Measurements from ENCODE around the gene WDFY4.
A peak's percentile ranks its signal among the peaks of the same experiment; 100 is the strongest.

Gene WDFY4

DNA sequence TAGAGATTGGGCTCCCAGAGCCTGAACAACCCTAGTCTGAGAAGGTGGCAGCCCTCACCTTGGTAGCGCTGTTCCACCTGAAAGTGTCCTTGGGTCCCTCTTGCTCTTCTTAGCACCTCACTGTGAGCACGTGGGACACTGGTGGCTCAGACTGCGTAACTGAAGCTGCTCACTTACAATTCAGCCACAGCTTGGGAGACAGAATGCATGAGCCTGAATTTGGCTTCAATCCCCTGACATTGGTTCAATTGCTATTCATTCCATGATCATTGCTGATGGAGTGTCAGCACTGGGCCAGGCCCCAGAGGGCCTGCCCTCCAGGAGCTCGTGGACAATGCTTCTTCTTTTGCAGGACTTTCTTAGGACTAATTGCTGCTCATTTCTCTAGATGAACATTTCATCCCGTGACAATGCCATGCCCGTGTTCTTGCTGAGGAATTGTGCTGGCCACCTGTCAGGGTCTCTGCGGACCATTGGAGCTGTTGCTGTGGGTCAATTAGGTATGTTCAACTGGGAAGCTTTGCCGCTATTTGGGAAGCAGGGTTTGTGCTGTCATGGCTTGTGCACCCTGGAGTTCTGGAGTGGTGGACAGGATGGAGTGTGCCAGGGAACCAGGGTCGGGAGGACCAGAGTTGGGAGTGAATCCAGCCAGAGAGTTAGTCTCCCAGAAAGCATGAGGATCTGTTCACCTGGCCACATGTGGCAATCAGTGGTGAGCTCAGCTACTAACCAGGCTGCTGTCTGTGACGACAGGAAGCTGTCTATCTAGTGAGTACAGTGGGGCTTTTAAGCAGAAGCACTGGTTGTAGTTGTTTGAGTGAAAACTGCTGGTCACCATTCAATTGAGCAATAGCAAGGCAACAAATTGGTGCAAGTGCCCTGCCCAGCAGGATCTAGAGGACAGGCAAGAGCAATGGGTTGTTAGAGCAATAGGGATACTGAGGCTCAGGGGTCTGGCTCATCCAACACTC lies 105.1 kb downstream of the WDFY4 start:
- Histone ChIP-seq H3K4me3 (ENCODE audit: insufficient read depth in 1 of 2, low read depth in 1 of 2, low read length in 2 of 2) (no peak overlapping the region), H3K79me1 (replicated peaks; ENCODE audit: low read length, poor library complexity, severe bottlenecking) (no peaks in the 10 kb centered on the region), H3K4ac (ENCODE audit: low read depth in 1 of 2, low read length in 2 of 2) (no peak overlapping the region), H3K9ac (ENCODE audit: low read length) (no peak overlapping the region), H3K23ac (ENCODE audit: low read length in 2 of 2) (no peak overlapping the region), H2BK120ac (ENCODE audit: low read depth, low read length) (no peak overlapping the region), H3K9me3 (ENCODE audit: control insufficient read depth, low read length) (no peaks in the 10 kb centered on the region), H2BK5ac (ENCODE audit: low read depth, low read length, poor library complexity, severe bottlenecking) (no peak overlapping the region), H3K36me3 (ENCODE audit: control insufficient read depth in 1 of 2, insufficient read depth in 2 of 2, low read depth in 1 of 2, low read length in 2 of 2) (no peaks in the 10 kb centered on the region), H4K8ac (ENCODE audit: low read length) (no peak overlapping the region), H3K27ac (ENCODE audit: low read length, poor library complexity, severe bottlenecking) (no peak overlapping the region), H3K27me3 (ENCODE audit: control insufficient read depth in 1 of 2, insufficient read depth in 1 of 2, low read length in 2 of 2) (peaks cover 3 to 54% of the 10 kb centered on the region in 2 experiments), H3K14ac (ENCODE audit: low read length in 2 of 2) (no peak overlapping the region), H3K4me1 (ENCODE audit: control insufficient read depth, insufficient read depth, low read depth, low read length) (no peaks in the 10 kb centered on the region), H2AK5ac (ENCODE audit: low read length, severe bottlenecking) (no peak overlapping the region), H2BK12ac (ENCODE audit: low read length in 2 of 2) (no peak overlapping the region), H3K18ac (ENCODE audit: low read depth in 1 of 2, low read length in 2 of 2) (no peak overlapping the region), H4K91ac (ENCODE audit: low read length) (no peak overlapping the region), H2BK15ac (ENCODE audit: low read depth, poor library complexity, severe bottlenecking) (no peak overlapping the region), H2AFZ (ENCODE audit: low read depth, low read length) (no peak overlapping the region), H3K4me2 (ENCODE audit: low read length, poor library complexity, severe bottlenecking) (no peak overlapping the region)
- no peak for DNase-seq
- WGBS: 74% methylated on average over 10 of the region's 10 CpGs

DNA sequence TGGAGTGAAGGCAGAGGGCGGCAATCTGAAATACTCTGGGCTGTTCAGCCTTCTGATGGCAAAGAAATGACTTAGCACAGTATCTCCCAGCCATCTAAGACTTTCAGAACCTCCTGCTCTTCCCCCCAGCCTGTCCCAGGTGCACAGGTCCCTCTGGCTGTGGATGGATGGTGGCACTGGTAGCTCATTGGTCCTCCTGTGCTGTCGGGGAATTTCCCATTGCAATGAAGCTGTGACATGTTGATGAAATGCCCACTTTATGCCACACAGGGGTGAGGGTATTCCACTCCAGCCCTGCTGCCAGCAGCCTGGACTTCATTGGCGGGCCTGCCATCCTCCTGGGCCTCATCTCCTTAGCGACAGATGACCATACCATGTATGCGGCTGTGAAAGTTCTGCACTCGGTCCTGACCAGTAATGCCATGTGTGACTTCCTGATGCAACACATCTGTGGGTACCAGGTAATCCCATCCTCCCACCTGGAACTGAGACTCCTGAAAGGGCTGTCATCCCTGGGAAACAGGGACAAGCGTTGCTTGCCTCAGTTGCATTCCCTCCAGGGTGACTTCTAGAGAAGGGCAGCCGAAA lies 105.9 kb downstream of the WDFY4 start:
- no peak overlapping the region for H2BK5ac ChIP-seq (ENCODE audit: low read depth, low read length, poor library complexity, severe bottlenecking)
- H3K14ac ChIP-seq (ENCODE audit: low read length in 2 of 2): peak overlapping the region in 1 of 2 experiments; percentile 49
- H3K4me2 ChIP-seq (ENCODE audit: low read length, poor library complexity, severe bottlenecking): no peak overlapping the region
- H4K91ac ChIP-seq (ENCODE audit: low read length): no peak overlapping the region
- no peak overlapping the region for H3K27ac ChIP-seq (ENCODE audit: low read length, poor library complexity, severe bottlenecking)
- H3K4me1 ChIP-seq (ENCODE audit: control insufficient read depth, insufficient read depth, low read depth, low read length): no peaks in the 10 kb centered on the region
- no peak overlapping the region for H4K8ac ChIP-seq (ENCODE audit: low read length)
- H3K9ac ChIP-seq (ENCODE audit: low read length): no peak overlapping the region
- H3K23ac ChIP-seq (ENCODE audit: low read length in 2 of 2): no peak overlapping the region
- no peaks in the 10 kb centered on the region for H3K9me3 ChIP-seq (ENCODE audit: control insufficient read depth, low read length)
- peaks cover 3 to 54% of the 10 kb centered on the region in 2 experiments for H3K27me3 ChIP-seq (ENCODE audit: control insufficient read depth in 1 of 2, insufficient read depth in 1 of 2, low read length in 2 of 2)
- H3K36me3 ChIP-seq (ENCODE audit: control insufficient read depth in 1 of 2, insufficient read depth in 2 of 2, low read depth in 1 of 2, low read length in 2 of 2): no peaks in the 10 kb centered on the region
- no peak overlapping the region for H2AFZ ChIP-seq (ENCODE audit: low read depth, low read length)
- DNase-seq: no peak
- no peaks in the 10 kb centered on the region for H3K79me1 ChIP-seq (replicated peaks; ENCODE audit: low read length, poor library complexity, severe bottlenecking)
- H3K4me3 ChIP-seq (ENCODE audit: insufficient read depth in 1 of 2, low read depth in 1 of 2, low read length in 2 of 2): no peak overlapping the region
- H2BK15ac ChIP-seq (ENCODE audit: low read depth, poor library complexity, severe bottlenecking): no peak overlapping the region
- H3K4ac ChIP-seq (ENCODE audit: low read depth in 1 of 2, low read length in 2 of 2): no peak overlapping the region
- H2AK5ac ChIP-seq (ENCODE audit: low read length, severe bottlenecking): no peak overlapping the region
- H3K18ac ChIP-seq (ENCODE audit: low read depth in 1 of 2, low read length in 2 of 2): no peak overlapping the region
- 86% methylated on average over 8 of the region's 8 CpGs for WGBS
- no peak overlapping the region for H2BK120ac ChIP-seq (ENCODE audit: low read depth, low read length)
- H2BK12ac ChIP-seq (ENCODE audit: low read length in 2 of 2): no peak overlapping the region

DNA sequence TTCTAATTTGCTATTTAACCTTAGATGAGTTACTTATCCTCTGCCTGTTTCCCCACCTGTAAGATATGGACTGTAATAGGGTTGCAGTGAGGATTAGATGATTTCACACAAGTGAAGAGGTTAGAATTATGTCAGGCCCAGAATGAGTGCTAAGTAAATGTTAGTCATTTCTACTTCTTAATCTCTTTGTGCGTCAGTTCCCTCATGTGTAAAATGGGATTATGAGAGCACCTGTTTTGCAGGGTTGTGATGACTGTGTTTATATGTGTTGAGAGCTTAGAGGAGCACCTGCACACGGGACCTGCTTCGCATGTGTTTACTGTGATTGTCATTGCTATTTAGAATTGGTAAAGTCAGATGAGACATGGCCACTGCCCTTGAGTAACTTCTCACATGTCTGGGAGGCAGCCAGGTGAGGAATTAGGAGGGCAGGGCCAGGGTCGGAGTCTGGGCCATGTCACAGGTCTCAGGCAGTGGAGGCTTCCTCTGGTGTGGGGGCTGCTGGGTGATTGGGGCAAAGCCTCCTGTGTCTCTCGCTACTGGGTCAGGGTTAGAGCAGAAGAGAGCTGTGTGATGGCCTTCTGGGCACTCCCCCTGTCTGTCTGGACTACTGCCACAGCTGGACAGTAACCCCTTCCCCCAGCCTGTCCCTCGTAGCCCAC lies 106.7 kb downstream of the WDFY4 start:
- no peak overlapping the region for H2AFZ ChIP-seq (ENCODE audit: low read depth, low read length)
- no peak overlapping the region for H4K8ac ChIP-seq (ENCODE audit: low read length)
- no peak overlapping the region for H3K23ac ChIP-seq (ENCODE audit: low read length in 2 of 2)
- no peak overlapping the region for H3K9ac ChIP-seq (ENCODE audit: low read length)
- H3K4me3 ChIP-seq (ENCODE audit: insufficient read depth in 1 of 2, low read depth in 1 of 2, low read length in 2 of 2): no peak overlapping the region
- no peaks in the 10 kb centered on the region for H3K36me3 ChIP-seq (ENCODE audit: control insufficient read depth in 1 of 2, insufficient read depth in 2 of 2, low read depth in 1 of 2, low read length in 2 of 2)
- H3K27me3 ChIP-seq (ENCODE audit: control insufficient read depth in 1 of 2, insufficient read depth in 1 of 2, low read length in 2 of 2): peaks cover 3 to 57% of the 10 kb centered on the region in 2 experiments
- H3K9me3 ChIP-seq (ENCODE audit: control insufficient read depth, low read length): no peaks in the 10 kb centered on the region
- H3K4ac ChIP-seq (ENCODE audit: low read depth in 1 of 2, low read length in 2 of 2): no peak overlapping the region
- no peak overlapping the region for H3K27ac ChIP-seq (ENCODE audit: low read length, poor library complexity, severe bottlenecking)
- H2BK15ac ChIP-seq (ENCODE audit: low read depth, poor library complexity, severe bottlenecking): no peak overlapping the region
- H3K79me1 ChIP-seq (replicated peaks; ENCODE audit: low read length, poor library complexity, severe bottlenecking): no peaks in the 10 kb centered on the region
- H2BK5ac ChIP-seq (ENCODE audit: low read depth, low read length, poor library complexity, severe bottlenecking): no peak overlapping the region
- WGBS: 83% methylated on average over 6 of the region's 6 CpGs
- no peak overlapping the region for H3K14ac ChIP-seq (ENCODE audit: low read length in 2 of 2)
- DNase-seq: no peak
- no peak overlapping the region for H4K91ac ChIP-seq (ENCODE audit: low read length)
- no peak overlapping the region for H2AK5ac ChIP-seq (ENCODE audit: low read length, severe bottlenecking)
- H2BK12ac ChIP-seq (ENCODE audit: low read length in 2 of 2): no peak overlapping the region
- no peak overlapping the region for H3K4me2 ChIP-seq (ENCODE audit: low read length, poor library complexity, severe bottlenecking)
- no peaks in the 10 kb centered on the region for H3K4me1 ChIP-seq (ENCODE audit: control insufficient read depth, insufficient read depth, low read depth, low read length)
- H3K18ac ChIP-seq (ENCODE audit: low read depth in 1 of 2, low read length in 2 of 2): no peak overlapping the region
- no peak overlapping the region for H2BK120ac ChIP-seq (ENCODE audit: low read depth, low read length)

DNA sequence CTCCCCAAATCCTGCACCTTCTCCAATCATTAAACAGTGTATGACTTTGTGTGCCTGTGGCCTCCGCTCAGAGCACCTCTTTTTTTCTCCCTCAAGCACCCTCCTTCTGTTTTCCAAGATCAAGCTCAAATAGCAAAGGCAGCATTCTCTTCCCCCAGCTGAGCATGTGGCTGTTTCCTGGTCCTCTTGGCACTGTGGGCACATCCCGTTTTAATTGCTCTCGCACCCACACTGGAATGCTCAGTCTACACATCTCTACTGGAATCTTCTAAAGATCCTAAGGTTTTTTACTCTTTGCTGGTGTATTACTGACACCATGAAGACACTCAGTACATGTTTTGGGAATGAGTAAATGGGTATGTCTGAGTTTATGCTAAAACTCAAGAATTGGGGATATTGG lies 107.4 kb downstream of the WDFY4 start:
- H3K4me2 ChIP-seq (ENCODE audit: low read length, poor library complexity, severe bottlenecking): no peak overlapping the region
- no peak overlapping the region for H4K8ac ChIP-seq (ENCODE audit: low read length)
- no peak overlapping the region for H3K18ac ChIP-seq (ENCODE audit: low read depth in 1 of 2, low read length in 2 of 2)
- 93% methylated on average over 1 of the region's 3 CpGs for WGBS
- H3K4me3 ChIP-seq (ENCODE audit: insufficient read depth in 1 of 2, low read depth in 1 of 2, low read length in 2 of 2): no peak overlapping the region
- no peak for DNase-seq
- no peak overlapping the region for H2BK15ac ChIP-seq (ENCODE audit: low read depth, poor library complexity, severe bottlenecking)
- H2BK5ac ChIP-seq (ENCODE audit: low read depth, low read length, poor library complexity, severe bottlenecking): no peak overlapping the region
- no peak overlapping the region for H2AK5ac ChIP-seq (ENCODE audit: low read length, severe bottlenecking)
- H3K9me3 ChIP-seq (ENCODE audit: control insufficient read depth, low read length): no peaks in the 10 kb centered on the region
- no peak overlapping the region for H4K91ac ChIP-seq (ENCODE audit: low read length)
- H3K14ac ChIP-seq (ENCODE audit: low read length in 2 of 2): no peak overlapping the region
- no peaks in the 10 kb centered on the region for H3K79me1 ChIP-seq (replicated peaks; ENCODE audit: low read length, poor library complexity, severe bottlenecking)
- no peak overlapping the region for H3K23ac ChIP-seq (ENCODE audit: low read length in 2 of 2)
- H2BK12ac ChIP-seq (ENCODE audit: low read length in 2 of 2): no peak overlapping the region
- H3K27ac ChIP-seq (ENCODE audit: low read length, poor library complexity, severe bottlenecking): no peak overlapping the region
- H3K4me1 ChIP-seq (ENCODE audit: control insufficient read depth, insufficient read depth, low read depth, low read length): no peaks in the 10 kb centered on the region
- H3K9ac ChIP-seq (ENCODE audit: low read length): no peak overlapping the region
- peaks cover 3 to 59% of the 10 kb centered on the region in 2 experiments for H3K27me3 ChIP-seq (ENCODE audit: control insufficient read depth in 1 of 2, insufficient read depth in 1 of 2, low read length in 2 of 2)
- H2BK120ac ChIP-seq (ENCODE audit: low read depth, low read length): no peak overlapping the region
- no peak overlapping the region for H3K4ac ChIP-seq (ENCODE audit: low read depth in 1 of 2, low read length in 2 of 2)
- no peak overlapping the region for H2AFZ ChIP-seq (ENCODE audit: low read depth, low read length)
- H3K36me3 ChIP-seq (ENCODE audit: control insufficient read depth in 1 of 2, insufficient read depth in 2 of 2, low read depth in 1 of 2, low read length in 2 of 2): no peaks in the 10 kb centered on the region
